ENCODE results near the gene KRT80.
A peak's percentile ranks its signal among the peaks of the same experiment; 100 is the strongest.
"Not testable (repeated sequence)": the region's sequence is repeated elsewhere in the genome, so short reads cannot be mapped to it uniquely, and the experiment has no call there.

Gene KRT80

DNA sequence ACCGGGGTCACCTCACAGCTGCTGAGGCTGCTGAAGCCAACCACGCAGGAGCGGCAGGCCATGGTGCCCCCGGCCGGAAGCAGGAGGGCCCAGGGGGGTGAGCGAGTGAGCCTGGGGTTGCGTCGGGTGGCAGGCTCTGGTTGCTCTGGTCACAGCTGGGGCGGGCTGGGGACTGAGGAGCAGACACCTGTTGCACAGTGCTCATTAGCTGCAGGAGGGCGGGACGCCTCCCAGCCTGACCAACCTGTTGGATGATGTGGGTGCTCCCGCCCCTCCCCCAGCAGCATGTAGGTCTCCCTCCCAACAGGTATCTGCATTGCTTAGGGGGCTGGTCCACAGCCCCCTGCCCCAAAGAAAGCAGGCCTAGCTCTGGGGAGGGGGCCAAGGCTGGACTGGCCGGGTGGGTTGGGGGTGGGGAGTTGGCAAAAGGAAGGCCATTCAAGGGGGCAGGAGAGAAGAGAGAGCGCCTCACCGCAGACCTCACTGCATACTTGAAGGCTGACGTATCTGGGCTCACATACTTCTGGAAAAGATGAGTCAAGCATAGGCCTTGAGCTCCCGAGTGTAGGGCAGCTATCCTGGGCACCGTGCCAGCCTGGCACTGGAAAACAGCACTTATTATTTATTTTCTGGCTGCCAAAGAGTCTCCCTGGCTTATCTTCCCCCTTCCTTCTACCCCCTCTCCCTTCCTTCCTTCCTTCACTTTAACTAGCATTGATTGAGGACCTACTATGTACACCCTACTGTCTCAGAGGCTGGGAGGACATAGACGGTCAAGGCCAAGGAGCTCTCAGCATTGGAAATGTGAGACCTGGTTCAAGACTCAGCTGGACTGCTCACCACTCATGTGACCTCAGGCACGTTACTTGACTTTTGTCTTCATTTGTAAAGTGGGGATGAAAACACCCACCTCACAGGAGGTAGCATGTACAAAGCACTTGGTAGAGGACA, at the start of gene KRT80:
KRT80 (minus strand) TSS at position 174 of the 951 bp plus-strand sequence; CDS start at position 62, 112 bp downstream.
- DNase-seq (ENCODE audit: low spot score): peak; percentile 36

DNA sequence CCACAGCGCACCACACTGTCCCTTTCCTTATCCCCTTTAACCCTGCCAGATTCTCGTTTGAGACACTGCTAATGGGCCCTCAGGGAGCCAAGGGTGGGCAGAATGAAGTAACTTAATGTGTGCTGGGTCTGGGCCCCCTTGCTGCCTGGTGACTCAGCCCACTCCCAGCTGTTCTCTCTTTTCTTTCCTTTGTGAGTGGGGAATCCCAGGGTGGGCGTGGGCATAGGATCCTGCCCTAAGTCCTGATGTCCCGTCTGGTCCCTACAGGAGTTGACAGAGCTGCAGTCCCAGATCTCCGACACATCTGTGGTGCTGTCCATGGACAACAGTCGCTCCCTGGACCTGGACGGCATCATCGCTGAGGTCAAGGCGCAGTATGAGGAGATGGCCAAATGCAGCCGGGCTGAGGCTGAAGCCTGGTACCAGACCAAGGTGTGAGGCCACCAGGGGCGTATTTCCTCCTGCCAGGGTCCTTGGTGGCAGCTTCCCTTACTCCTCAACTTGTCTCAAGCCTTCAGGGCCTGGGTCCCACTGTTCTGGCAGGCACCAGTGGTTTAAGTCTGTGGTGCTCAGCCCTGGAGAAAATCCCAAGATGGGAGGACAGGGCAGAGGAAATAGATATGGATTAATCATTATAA, 49.5 kb upstream of the KRT80 start:
- DNase-seq (ENCODE audit: low spot score): no peak

- DNase-seq (ENCODE audit: low spot score): not testable (repeated sequence)
These were observed 48.4 kb upstream of the KRT80 start for GRCh38 chr12:52240247-52240646.

GRCh38 chr12:52239767-52240166, 48.0 kb upstream of the KRT80 start:
- DNase-seq (ENCODE audit: low spot score): no peak

DNA sequence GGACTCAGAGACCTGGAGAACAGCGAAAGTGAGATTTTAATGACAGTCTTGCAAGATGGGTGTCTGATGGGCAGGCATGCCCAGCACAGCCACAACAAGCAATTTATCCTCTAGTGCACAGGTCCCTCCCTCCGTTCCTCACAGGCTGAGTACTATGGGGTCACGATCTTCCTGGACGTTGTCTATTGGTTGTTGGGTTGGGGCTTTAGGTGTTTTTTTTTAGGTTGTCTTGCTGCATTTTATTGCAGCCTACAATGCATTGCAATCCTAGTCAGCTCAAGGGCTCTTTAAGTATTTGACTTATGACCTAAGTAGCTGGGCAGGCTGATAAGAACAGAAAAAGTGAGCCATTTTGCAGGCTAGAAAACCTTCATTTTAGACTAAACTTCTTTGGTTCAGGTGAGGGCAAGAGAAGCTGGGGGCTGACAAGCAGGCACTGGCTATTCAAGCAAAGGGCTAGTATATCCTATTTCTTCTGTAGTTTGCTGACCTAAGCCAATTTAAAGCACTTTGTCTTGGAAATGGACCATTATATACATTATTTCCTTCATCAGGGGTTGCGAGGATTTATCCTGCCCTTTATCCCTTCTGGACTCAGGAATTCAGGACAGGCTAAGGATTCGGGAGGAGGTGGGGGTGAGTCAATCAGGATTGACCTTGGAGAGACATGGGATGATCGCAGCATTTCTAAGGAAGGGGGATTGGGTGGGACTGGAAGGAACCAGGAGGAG, 47.3 kb upstream of the KRT80 start:
- DNase-seq (ENCODE audit: low spot score): no peak

DNA sequence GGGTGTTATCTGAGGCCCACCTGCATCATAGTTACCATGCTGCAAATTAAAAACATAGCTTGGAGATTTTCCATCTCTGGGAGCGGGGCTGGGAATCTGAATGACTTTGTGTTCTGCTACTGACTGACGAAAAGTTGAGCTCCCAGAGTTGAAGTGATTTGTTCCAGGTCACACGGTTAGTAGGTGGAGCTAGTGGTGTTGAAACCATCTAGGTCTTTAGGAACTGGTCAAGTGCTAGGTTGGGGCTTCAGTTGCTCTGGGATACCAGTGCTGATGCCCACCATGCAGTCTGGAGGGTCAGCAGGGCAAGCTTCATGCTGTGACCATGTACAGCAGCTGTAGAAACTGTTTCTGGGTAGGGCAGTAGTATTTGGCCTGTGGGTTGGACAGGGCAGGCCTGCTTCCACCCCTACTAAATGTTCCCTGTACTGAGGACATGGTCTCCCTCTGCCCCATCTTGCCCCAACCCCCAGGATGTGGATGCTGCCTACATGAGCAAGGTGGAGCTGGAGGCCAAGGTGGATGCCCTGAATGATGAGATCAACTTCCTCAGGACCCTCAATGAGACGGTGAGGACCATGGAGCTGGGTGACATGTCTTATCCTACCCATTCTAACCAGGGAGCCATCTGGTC, 46.5 kb upstream of the KRT80 start:
- DNase-seq (ENCODE audit: low spot score): no peak

DNA sequence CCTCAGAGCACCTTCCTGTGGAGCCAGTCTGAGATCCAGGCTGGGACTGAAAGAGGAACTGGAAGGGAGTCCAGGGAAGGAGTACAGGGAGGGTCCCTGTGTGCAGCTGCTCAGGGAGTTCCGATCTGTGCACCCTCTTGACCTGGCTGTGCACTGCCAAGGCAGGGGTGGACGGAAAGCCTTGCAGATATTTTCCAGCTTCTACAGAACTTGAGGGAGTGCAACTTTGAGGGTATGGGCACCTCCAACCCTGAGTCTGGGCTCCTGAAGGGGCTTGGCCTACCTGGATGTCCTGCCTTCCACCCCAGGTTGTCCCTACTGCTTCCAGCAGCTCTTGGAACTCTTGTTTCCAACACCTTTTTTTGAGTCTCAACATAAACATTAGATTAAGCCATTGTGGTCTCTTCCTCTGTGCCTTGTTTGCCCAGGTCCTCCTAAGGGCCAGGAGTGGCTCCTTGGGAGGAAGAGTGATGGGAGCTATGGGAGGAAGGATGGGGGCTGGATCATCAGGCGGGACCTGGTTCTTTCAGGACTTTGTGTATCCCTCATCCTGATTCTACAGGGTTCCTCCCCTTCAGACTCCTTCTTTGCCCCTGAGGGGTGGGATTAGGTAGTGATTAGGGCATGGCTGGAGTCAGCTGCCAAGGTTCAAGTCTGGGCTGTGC, 44.7 kb upstream of the KRT80 start:
- DNase-seq (ENCODE audit: low spot score): no peak

- DNase-seq (ENCODE audit: low spot score): no peak
These were observed 44.1 kb upstream of the KRT80 start for GRCh38 chr12:52235822-52236361.

- no peak for DNase-seq (ENCODE audit: low spot score)
These were observed 43.4 kb upstream of the KRT80 start for GRCh38 chr12:52235001-52235764.

DNA sequence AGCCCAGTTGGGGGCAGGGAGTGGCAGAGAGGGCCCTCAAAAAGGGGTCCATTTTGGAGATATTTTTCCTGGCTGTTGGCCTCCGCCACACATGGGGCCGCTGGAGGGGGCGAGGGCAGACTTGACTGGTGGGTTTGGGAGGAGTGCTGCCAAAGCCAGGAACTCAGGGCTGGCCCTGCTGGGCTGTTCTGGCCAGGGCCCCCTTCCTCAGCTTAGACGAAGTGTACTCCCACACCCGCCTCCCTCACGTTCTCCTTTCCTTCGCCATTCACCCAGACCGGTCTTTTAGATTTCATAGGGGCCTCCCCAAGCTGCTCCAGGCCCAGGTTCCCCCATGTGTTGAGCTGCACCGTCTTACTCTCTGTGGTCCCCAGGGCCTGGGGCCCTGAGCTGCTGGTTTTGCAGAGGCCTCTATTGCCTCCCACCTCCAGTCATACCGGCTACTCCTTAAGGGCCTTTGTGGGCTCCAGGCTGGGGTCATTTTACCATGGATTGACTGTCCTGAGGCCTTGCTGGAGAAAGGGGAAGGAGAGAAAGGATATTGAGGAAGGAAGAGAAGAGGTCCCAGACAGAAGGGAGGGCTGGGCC, 42.5 kb upstream of the KRT80 start:
- DNase-seq (ENCODE audit: low spot score): no peak

GRCh38 chr12:52233462-52234207, 41.8 kb upstream of the KRT80 start:
- no peak for DNase-seq (ENCODE audit: low spot score)

GRCh38 chr12:52232674-52233461, 41.1 kb upstream of the KRT80 start, which contains the start of gene KRT7:
Gene KRT7, plus strand, starts transcription at chr12:52233243. Its CDS starts 54 bp downstream, at chr12:52233297.
- no peak for DNase-seq (ENCODE audit: low spot score)

- DNase-seq (ENCODE audit: low spot score): no peak
These were observed 40.4 kb upstream of the KRT80 start for GRCh38 chr12:52232203-52232673.

DNA sequence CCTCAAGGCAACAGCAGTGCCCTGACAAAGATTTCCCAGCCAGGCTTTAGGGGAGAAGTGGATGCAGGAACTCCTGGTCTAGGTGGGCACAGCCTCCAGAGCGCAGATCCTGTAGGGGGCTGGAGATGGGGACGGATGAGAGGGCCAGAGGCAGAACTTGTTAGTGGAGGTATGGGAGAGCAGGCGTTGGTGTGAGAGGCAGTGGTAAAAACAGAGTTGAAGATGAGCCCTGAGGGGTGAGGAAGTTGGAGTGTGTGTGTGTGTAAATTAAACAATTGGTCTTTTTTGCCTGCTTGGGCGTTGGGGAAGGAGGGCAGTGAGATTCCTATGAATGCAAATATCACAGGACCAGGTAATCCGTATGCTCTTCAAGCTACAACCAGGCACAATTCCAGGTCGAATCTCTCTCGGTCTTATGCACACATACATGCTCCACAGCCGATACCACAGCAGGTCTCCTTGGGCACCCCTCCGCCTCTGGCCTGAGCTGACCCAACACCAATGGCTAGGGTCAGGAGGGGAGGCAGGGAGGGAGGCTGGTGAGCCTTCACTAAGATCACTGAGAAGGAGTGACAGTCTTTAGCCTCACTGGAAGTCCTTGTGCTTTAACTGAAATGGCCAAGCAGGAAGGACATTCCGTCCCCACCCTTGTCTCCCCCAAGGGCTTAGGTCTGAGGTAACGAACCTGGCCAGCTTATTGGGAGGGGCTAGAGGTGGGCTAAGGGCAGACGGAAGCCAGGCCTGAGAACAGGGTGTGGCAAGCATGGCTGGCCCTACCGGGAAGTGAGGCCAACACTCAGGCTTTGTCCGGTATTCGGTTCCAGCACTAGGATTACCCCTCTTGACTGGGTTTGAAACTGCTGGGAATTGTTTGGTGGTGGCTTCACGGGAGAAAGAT, 39.7 kb upstream of the KRT80 start:
- no peak for DNase-seq (ENCODE audit: low spot score)

DNA sequence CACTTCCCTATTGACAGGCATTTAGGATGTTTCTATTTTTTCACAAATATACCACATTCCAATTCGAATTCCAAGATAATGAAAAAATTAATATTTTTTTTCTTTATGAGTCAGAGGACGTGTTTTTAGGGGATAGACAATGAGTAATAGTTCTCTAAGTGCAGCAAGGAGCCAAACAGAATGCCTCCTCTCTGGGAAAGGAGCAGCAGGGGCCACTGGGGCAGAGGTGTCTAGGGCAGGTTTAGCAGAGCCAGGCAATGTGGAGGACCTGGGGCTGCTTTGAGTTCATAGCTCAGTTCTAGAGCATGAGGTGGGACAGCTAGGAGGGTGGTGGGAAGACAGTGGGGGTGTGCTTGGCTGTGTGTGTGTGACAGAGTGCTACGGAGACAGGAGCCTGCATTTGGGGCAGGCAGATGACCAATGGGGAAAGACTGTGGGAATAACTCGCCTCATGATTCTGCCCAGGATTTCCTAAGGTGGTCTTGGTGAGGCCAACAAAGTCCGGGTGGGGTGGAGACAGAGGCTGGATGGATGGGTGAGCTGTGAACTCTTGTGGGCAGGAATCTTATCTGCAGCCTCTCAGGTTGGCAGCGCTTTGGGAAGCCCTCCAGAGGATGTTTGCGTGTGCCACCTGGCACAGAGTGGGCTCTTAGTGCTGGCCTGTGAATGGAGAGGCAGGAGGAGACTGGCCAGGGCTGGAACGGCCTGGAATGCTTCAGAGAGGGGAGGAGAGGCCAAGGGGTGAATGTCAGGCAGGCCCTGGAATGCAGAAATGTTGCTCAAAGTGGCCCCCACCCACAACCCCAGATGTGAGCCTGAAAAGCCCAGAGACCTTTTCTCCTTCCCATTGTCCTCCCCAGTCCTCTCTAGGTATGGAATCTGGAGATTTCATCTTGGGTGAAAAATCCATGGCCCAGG, 38.8 kb upstream of the KRT80 start:
- no peak for DNase-seq (ENCODE audit: low spot score)

GRCh38 chr12:52229836-52230343, 38.1 kb upstream of the KRT80 start:
- no peak for DNase-seq (ENCODE audit: low spot score)

All from hematopoietic multipotent progenitor cell treated with erythropoietin and hydrocortisone succinate and interleukin-3 and kit ligand, for 15 days (in vitro differentiated cells).